ENCODE data around the gene IGF1R.

The IGF1R gene

DNA sequence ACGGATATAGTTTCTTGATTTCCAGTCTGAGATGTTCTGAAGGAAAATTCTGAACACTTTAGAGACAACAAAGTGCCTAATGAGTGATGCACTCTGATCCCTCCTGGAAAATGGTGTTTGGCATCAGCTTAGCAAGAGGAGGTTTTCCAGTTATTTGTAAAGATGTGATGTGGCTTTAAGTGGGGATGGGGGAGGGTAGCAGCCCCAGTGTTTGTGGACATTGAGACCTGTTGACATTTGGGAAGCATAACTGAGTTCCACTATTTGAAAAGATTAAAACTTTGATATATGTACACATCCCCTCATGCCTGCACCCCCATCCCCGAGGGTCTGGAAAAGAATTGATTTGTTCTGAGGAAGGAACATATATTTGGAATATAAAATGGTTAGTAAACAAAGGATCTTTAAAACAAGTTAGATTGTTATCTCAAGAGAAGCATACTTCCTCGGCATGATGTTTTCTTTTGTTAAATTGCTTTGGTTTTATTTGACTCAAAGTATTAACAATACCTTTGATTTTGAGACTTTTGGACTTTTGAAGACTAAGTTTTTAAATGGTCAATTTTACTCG lies 6.5 kb downstream of the IGF1R start:
- FAIRE-seq (no peak), DNase-seq (ENCODE audit: insufficient read length, low spot score) (no peak)
- TF ChIP-seq POLR2A (IDR thresholded peaks at IDR 0.05; ENCODE audit: low read depth, low read length): no peak

DNA sequence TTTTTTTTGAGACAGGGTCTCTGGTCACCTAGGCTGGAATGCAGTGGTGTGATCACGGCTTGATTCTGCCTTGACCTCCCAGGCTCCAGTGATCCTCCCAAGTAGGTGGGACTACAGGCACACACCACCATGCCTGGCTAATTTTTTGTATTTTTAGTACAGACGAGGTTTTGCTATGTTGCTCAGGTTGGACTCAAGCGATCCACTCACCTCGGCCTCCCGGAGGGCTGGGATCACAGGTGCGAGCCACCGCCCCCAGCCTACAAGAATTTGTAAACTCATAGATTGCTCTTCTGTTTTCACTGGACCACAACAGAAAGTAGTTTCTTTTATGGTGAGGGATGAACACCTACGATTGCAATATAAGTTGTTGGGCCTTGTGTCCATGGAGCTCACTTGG lies 7.4 kb downstream of the IGF1R start:
- FAIRE-seq: no peak
- DNase-seq (ENCODE audit: insufficient read length, low spot score): no peak
- TF ChIP-seq POLR2A (IDR thresholded peaks at IDR 0.05; ENCODE audit: low read depth, low read length): no peak

DNA sequence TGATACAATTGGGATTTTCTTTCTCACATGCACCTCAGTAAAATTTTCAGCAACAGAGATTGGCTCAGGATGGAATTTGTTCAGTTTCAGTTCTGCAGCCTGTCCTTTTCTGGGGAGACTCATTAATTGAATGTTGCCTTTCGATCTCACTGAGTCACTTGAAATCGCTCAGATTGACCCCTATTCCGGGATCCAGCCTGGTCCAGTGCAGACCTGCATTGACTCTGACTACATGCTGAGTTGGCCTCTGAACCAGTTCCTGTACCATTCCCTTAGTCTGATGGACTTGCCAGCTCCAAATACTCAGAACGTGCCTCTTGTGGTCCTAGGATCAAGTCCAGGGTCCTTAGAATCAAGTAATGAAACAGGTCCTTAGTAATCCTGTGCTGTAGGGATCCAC lies 9.4 kb downstream of the IGF1R start:
- no peak for DNase-seq (ENCODE audit: insufficient read length, low spot score)
- FAIRE-seq: no peak
- TF ChIP-seq POLR2A (IDR thresholded peaks at IDR 0.05; ENCODE audit: low read depth, low read length): no peak

GRCh38 chr15:98658831-98659699 lies 10.7 kb downstream of the IGF1R start:
- no peak for TF ChIP-seq POLR2A (IDR thresholded peaks at IDR 0.05; ENCODE audit: low read depth, low read length)
- FAIRE-seq (no peak), DNase-seq (ENCODE audit: insufficient read length, low spot score) (no peak)

DNA sequence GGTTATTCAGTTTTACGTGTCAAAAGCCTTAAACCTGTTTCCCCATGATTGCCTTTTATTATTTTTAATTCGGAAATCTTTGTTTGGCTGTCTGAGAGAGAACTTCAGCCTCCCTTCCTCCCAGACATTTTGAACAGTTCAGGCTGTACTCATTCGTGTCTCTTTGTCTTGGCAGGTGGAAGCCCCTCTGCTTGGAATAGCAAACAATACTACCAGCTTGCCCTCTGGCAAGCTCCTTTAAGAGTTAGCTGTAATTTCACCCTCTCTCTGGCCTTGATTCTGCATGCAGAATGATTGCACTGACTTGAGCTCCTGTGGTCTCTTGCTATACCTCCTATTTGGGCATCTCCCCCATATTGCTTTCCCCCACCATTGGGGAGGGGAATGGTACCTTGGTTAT lies 11.7 kb downstream of the IGF1R start:
- FAIRE-seq: no peak
- DNase-seq (ENCODE audit: insufficient read length, low spot score): no peak
- no peak for TF ChIP-seq POLR2A (IDR thresholded peaks at IDR 0.05; ENCODE audit: low read depth, low read length)

GRCh38 chr15:98663045-98663444 lies 14.7 kb downstream of the IGF1R start:
- DNase-seq (ENCODE audit: insufficient read length, low spot score): no peak
- FAIRE-seq: no peak
- TF ChIP-seq POLR2A (IDR thresholded peaks at IDR 0.05; ENCODE audit: low read depth, low read length): no peak

GRCh38 chr15:98663606-98664005 lies 15.3 kb downstream of the IGF1R start:
- no peak for DNase-seq (ENCODE audit: insufficient read length, low spot score)
- no peak for TF ChIP-seq POLR2A (IDR thresholded peaks at IDR 0.05; ENCODE audit: low read depth, low read length)
- no peak for FAIRE-seq

- FAIRE-seq (no peak), DNase-seq (ENCODE audit: insufficient read length, low spot score) (no peak)
- no peak for TF ChIP-seq POLR2A (IDR thresholded peaks at IDR 0.05; ENCODE audit: low read depth, low read length)
Observed at GRCh38 chr15:98666441-98666840, 18.1 kb downstream of the IGF1R start.

DNA sequence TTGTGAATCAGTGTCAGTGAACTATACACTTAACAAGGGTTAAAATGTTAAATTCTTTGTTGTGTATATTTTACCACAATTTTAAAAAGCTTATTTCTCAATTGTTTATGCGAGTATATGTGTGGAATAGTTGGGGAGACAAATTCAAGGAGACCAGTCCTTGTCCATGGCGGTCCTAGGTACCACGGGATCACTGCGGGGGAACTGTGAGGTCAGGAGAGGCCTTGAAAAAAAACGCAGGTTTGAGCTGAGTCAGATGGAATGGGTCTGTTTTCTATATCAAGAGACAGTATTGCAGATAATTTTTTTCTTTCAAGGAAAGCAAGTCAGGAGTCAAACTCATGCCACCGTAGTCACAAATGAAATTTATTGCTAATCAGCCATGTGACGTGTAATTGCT lies 18.5 kb downstream of the IGF1R start:
- FAIRE-seq (no peak), DNase-seq (ENCODE audit: insufficient read length, low spot score) (no peak)
- TF ChIP-seq POLR2A (IDR thresholded peaks at IDR 0.05; ENCODE audit: low read depth, low read length): no peak

GRCh38 chr15:98667521-98668179 lies 19.3 kb downstream of the IGF1R start:
- FAIRE-seq (no peak), DNase-seq (ENCODE audit: insufficient read length, low spot score) (no peak)
- TF ChIP-seq POLR2A (IDR thresholded peaks at IDR 0.05; ENCODE audit: low read depth, low read length): no peak

DNA sequence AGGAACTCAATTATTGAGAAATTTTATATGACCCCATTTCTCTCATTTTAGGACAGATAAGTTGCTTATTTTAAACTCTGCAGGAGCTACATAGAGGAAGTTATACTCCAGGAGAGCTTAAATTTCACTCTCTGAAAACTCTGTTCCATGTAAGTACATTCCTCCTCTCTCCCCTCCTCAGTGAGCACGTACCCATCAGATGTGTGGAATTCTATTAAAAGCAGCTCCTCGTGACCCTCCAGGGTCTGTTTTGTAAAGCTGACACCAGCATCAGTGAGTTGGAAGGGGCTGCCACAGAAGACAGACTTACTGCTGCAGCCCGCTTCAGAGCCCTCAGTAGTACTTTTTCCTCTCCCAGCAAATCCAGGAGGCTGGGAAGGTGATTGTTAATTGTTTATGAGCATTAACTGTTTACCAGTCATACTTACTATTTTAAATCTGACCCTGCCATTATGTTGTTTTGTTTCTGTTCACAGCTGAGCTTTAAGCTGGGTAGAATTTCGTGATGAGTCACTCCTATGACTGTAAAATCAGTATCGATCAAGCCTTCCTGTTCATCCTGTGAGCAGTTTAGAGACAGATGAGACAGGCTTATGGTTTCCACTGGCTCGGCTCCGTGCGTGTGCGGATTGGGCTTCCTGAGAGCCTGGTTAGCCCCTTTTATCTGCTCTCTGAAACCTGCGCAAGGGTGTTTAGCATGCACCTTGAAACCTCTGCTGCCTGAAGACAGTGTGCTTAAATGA lies 20.4 kb downstream of the IGF1R start:
- FAIRE-seq (no peak), DNase-seq (ENCODE audit: insufficient read length, low spot score) (peak; percentile 22)
- TF ChIP-seq POLR2A (IDR thresholded peaks at IDR 0.05; ENCODE audit: low read depth, low read length): no peak

- TF ChIP-seq POLR2A (IDR thresholded peaks at IDR 0.05; ENCODE audit: low read depth, low read length): no peak
- FAIRE-seq (no peak), DNase-seq (ENCODE audit: insufficient read length, low spot score) (no peak)
Observed at GRCh38 chr15:98669638-98670037, 21.3 kb downstream of the IGF1R start.

GRCh38 chr15:98671060-98672008 lies 23.0 kb downstream of the IGF1R start:
- DNase-seq (ENCODE audit: insufficient read length, low spot score): no peak
- FAIRE-seq: no peak
- TF ChIP-seq POLR2A (IDR thresholded peaks at IDR 0.05; ENCODE audit: low read depth, low read length): no peak

Measured in H54 (cell line).